Astrocyte (in vitro differentiated cells and primary cell): ENCODE data around the gene KRT12. TPM values are rescaled to one million over a fixed set of nuclear protein-coding genes. Genes with fewer than 3 reads are reported as not detected.

ENCODE experiments used
- DNase-seq: peaks from one replicate; pipeline ENCODE4 v3.0.0-alpha.2; 2010; ENCODE audit warnings: low read depth
- FAIRE-seq: peaks from 2 replicates; lab custom pipeline; 2011; peaks lifted over from hg19 to GRCh38; lab: Jason Lieb, UNC
- H2AFZ ChIP-seq: 2 replicates; pipeline ENCODE4 v1.6.0; 2012; ENCODE audit warnings: low read depth, low read length, inconsistent platforms
- H3K27ac ChIP-seq: 2 replicates; pipeline ENCODE4 v1.5.1; 2011; ENCODE audit warnings: low read depth, low read length, inconsistent platforms
- H3K27me3 ChIP-seq: 2 replicates; pipeline ENCODE4 v1.6.0; 2011; ENCODE audit warnings: low read length, inconsistent platforms; ENCODE audit not compliant: insufficient read depth
- H3K36me3 ChIP-seq: 2 replicates; pipeline ENCODE4 v1.5.1; 2011; ENCODE audit warnings: low read length, inconsistent platforms; ENCODE audit not compliant: insufficient read depth
- H3K4me1 ChIP-seq: 2 replicates; pipeline ENCODE4 v1.5.1; 2011; ENCODE audit warnings: low read length, inconsistent platforms; ENCODE audit not compliant: insufficient read depth
- H3K4me2 ChIP-seq: 2 replicates; pipeline ENCODE4 v1.6.0; 2012; ENCODE audit warnings: low read length, inconsistent platforms
- H3K4me3 ChIP-seq: 2 replicates; pipeline ENCODE4 v1.5.1; 2011; ENCODE audit warnings: low read depth, mild to moderate bottlenecking, low read length, inconsistent platforms; ENCODE audit not compliant: insufficient read depth
- H3K79me2 ChIP-seq: 2 replicates; pipeline ENCODE4 v1.6.0; 2012; ENCODE audit warnings: mild to moderate bottlenecking, low read length, inconsistent platforms; ENCODE audit not compliant: insufficient read depth
- H3K9ac ChIP-seq: 2 replicates; pipeline ENCODE4 v1.6.0; 2012; ENCODE audit warnings: mild to moderate bottlenecking, low read length, inconsistent platforms
- H3K9me3 ChIP-seq: 2 replicates; pipeline ENCODE4 v1.5.1; 2012; ENCODE audit warnings: low read depth, mild to moderate bottlenecking, low read length, inconsistent platforms; ENCODE audit not compliant: insufficient read depth
- H4K20me1 ChIP-seq: 2 replicates; pipeline ENCODE4 v1.6.0; 2012; ENCODE audit warnings: low read length, inconsistent platforms; ENCODE audit not compliant: insufficient read depth
- H3K27ac Mint-ChIP-seq: one replicate; pipeline ENCODE4 v1.8.0; 2021; ENCODE audit warnings: mild to moderate bottlenecking, mixed read lengths; ENCODE audit not compliant: unreplicated experiment
- H3K27me3 Mint-ChIP-seq: one replicate; pipeline ENCODE4 v1.8.0; 2021; ENCODE audit warnings: low read depth, mixed read lengths; ENCODE audit not compliant: unreplicated experiment
- H3K36me3 Mint-ChIP-seq: one replicate; pipeline ENCODE4 v1.8.0; 2021; ENCODE audit warnings: low read depth, mixed read lengths; ENCODE audit not compliant: unreplicated experiment
- H3K4me1 Mint-ChIP-seq: one replicate; pipeline ENCODE4 v1.8.0; 2021; ENCODE audit warnings: low read depth, mixed read lengths; ENCODE audit not compliant: unreplicated experiment
- H3K4me3 Mint-ChIP-seq: one replicate; pipeline ENCODE4 v1.8.0; 2021; ENCODE audit warnings: mild to moderate bottlenecking, moderate library complexity, mixed read lengths; ENCODE audit not compliant: unreplicated experiment
- H3K9me3 Mint-ChIP-seq: one replicate; pipeline ENCODE4 v1.8.0; 2021; ENCODE audit warnings: mild to moderate bottlenecking, mixed read lengths; ENCODE audit not compliant: unreplicated experiment
- EZH2 ChIP-seq: IDR thresholded peaks from 2 replicates; pipeline ENCODE4 v1.6.1; 2012; ENCODE audit warnings: mild to moderate bottlenecking, low read length, inconsistent platforms; ENCODE audit not compliant: insufficient read depth
- total RNA-seq: library from RNA; stranded (reverse); gene quantifications from 2 replicates; pipeline ENCODE4 v1.2.1, GENCODE V29; 2021
- TF ChIP-seq, protein P1 (sequence below): IDR thresholded peaks from 2 replicates; pipeline ENCODE4 v1.5.1; 2011; ENCODE audit warnings: low read depth, mild to moderate bottlenecking, inconsistent platforms, low read length, moderate library complexity; ENCODE audit not compliant: insufficient read depth

Gene KRT12
- total RNA-seq, 1 donor from 2014 or later, result not detected

DNA sequence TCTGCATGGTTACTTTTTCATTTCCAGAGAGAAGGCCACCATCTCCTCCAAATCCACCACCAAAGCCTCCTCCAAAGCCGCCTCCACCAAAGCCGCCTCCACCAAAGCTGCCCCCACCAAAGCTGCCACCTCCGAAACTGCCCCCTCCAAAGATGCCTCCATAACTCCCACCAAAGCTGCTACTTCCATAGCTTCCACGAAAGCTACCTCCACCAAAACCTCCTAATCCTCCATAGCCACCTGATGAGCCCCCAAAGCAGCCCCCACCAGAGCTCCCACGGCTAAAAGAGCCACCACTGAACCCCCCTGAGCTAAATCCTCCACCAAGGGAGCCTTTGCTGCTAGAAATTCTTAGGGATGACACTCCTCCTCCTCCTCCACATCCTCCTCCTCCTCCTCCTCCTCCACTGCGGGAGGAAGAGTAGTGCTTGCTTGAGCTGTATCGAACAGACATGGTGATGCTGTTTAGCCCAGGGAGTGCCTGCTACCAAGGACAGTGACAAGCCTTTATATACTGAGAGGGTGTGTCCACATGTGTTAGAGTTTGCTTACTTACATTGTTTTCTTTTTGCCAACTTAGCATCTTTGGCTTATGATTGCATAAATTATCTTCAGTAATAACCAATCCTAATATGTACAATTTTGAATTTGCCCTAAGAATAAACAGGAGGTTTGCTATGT is 44.8 kb downstream of the KRT12 start, which contains the start of gene KRT10:
TSS of gene KRT10 (minus strand) at position 483 of the 681 bp plus-strand sequence. CDS start at position 454, 29 bp downstream.
- Mint-ChIP-seq H3K27ac (no peak within 1 kb of the TSS), H3K27me3 (no peaks in the 10 kb centered on the region), H3K9me3 (no peaks in the 10 kb centered on the region), H3K36me3 (no peaks in the 10 kb centered on the region), H3K4me3 (no peak within 1 kb of the TSS), H3K4me1 (peaks cover 15% of the 10 kb centered on the region)
- Histone ChIP-seq H3K27me3 (no peaks in the 10 kb centered on the region), H3K27ac (no peak within 1 kb of the TSS), H3K4me3 (no peak within 1 kb of the TSS), H3K79me2 (peaks cover 41% of the 10 kb centered on the region), H4K20me1 (no peaks in the 10 kb centered on the region), H2AFZ (no peak within 1 kb of the TSS), H3K9me3 (no peaks in the 10 kb centered on the region), H3K9ac (no peak within 1 kb of the TSS), H3K4me2 (no peak within 1 kb of the TSS), H3K36me3 (peaks cover 6% of the 10 kb centered on the region), H3K4me1 (peaks cover 7% of the 10 kb centered on the region)
- no peak for DNase-seq
- FAIRE-seq, result no peak
- TF ChIP-seq EZH2, result no peak
- TF ChIP-seq, protein P1, sequence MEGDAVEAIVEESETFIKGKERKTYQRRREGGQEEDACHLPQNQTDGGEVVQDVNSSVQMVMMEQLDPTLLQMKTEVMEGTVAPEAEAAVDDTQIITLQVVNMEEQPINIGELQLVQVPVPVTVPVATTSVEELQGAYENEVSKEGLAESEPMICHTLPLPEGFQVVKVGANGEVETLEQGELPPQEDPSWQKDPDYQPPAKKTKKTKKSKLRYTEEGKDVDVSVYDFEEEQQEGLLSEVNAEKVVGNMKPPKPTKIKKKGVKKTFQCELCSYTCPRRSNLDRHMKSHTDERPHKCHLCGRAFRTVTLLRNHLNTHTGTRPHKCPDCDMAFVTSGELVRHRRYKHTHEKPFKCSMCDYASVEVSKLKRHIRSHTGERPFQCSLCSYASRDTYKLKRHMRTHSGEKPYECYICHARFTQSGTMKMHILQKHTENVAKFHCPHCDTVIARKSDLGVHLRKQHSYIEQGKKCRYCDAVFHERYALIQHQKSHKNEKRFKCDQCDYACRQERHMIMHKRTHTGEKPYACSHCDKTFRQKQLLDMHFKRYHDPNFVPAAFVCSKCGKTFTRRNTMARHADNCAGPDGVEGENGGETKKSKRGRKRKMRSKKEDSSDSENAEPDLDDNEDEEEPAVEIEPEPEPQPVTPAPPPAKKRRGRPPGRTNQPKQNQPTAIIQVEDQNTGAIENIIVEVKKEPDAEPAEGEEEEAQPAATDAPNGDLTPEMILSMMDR, result no peak

DNA sequence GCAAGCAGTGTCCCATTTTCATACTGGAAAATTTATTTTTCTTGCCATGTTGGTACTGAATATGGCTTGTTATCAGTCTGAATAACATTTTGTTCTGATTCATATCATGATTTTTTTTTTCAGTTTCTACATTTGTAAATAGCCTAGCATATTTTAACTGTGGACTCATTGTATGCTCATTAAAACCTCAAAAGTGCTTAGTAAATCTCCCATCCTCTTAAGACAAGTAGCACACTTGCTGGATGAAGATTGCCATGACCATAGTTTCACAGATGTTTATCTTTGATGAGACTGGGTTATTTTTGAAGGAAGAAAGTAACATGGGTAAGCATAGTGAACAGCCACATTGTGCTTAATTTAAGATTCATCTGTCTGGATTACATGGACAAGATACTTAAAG is 45.5 kb downstream of the KRT12 start:
- H3K4me1 Mint-ChIP-seq, result peaks cover 15% of the 10 kb centered on the region
- Histone ChIP-seq H3K9me3 (no peaks in the 10 kb centered on the region), H3K4me2 (no peak overlapping the region), H2AFZ (no peak overlapping the region), H3K4me1 (peaks cover 7% of the 10 kb centered on the region), H3K79me2 (peaks cover 38% of the 10 kb centered on the region), H3K27ac (no peak overlapping the region), H3K27me3 (no peaks in the 10 kb centered on the region), H3K4me3 (no peak overlapping the region), H4K20me1 (no peaks in the 10 kb centered on the region), H3K36me3 (peaks cover 12% of the 10 kb centered on the region), H3K9ac (no peak overlapping the region)
- peak; percentile 8 for DNase-seq
- no peak overlapping the region for H3K4me3 Mint-ChIP-seq
- H3K27me3 Mint-ChIP-seq, result no peaks in the 10 kb centered on the region
- H3K36me3 Mint-ChIP-seq, result peaks cover 4% of the 10 kb centered on the region
- TF ChIP-seq, protein P1, result no peak
- TF ChIP-seq EZH2, result no peak
- no peaks in the 10 kb centered on the region for H3K9me3 Mint-ChIP-seq
- no peak for FAIRE-seq
- no peak overlapping the region for H3K27ac Mint-ChIP-seq

DNA sequence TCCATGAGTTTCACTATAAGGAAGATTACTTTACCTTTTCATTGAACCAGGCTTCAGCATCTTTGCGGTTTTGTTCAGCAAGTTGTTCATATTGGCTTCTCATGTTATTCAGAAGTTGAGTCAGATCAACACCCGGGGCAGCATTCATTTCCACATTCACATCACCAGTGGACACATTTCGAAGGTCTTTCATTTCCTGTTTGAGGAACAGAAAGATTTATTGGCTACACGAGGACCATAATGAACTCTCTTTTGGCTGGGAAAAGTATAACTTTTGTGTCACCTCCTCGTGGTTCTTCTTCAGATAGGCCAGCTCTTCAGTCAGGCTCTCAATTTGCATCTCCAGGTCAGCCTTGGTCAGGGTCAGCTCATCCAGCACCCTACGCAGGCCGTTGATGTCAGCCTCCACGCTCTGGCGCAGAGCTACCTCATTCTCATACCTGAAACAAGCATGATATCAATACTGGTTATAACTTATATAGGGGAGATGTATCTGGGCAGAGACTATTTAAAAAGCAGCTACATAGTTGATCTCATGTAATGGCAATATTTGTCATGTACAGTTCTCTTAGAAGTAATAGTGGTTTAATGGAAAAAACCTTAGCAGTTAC is 46.7 kb downstream of the KRT12 start:
- Histone ChIP-seq H3K36me3 (peaks cover 13% of the 10 kb centered on the region), H3K27ac (no peak overlapping the region), H3K9me3 (no peaks in the 10 kb centered on the region), H4K20me1 (no peaks in the 10 kb centered on the region), H2AFZ (no peak overlapping the region), H3K27me3 (no peaks in the 10 kb centered on the region), H3K4me1 (peaks cover 7% of the 10 kb centered on the region), H3K4me2 (peak overlapping the region; percentile 87), H3K79me2 (peaks cover 26% of the 10 kb centered on the region), H3K4me3 (no peak overlapping the region), H3K9ac (no peak overlapping the region)
- H3K4me1 Mint-ChIP-seq, result peaks cover 13% of the 10 kb centered on the region
- no peaks in the 10 kb centered on the region for H3K27me3 Mint-ChIP-seq
- H3K27ac Mint-ChIP-seq, result peak overlapping the region; percentile 80
- DNase-seq (no peak), FAIRE-seq (no peak)
- H3K4me3 Mint-ChIP-seq, result peak overlapping the region; percentile 94
- H3K9me3 Mint-ChIP-seq, result no peaks in the 10 kb centered on the region
- TF ChIP-seq EZH2, result no peak
- TF ChIP-seq, protein P1, result no peak
- peaks cover 5% of the 10 kb centered on the region for H3K36me3 Mint-ChIP-seq
